Measurements from ENCODE around the gene TMEM259.

- TF ChIP-seq, protein P1, sequence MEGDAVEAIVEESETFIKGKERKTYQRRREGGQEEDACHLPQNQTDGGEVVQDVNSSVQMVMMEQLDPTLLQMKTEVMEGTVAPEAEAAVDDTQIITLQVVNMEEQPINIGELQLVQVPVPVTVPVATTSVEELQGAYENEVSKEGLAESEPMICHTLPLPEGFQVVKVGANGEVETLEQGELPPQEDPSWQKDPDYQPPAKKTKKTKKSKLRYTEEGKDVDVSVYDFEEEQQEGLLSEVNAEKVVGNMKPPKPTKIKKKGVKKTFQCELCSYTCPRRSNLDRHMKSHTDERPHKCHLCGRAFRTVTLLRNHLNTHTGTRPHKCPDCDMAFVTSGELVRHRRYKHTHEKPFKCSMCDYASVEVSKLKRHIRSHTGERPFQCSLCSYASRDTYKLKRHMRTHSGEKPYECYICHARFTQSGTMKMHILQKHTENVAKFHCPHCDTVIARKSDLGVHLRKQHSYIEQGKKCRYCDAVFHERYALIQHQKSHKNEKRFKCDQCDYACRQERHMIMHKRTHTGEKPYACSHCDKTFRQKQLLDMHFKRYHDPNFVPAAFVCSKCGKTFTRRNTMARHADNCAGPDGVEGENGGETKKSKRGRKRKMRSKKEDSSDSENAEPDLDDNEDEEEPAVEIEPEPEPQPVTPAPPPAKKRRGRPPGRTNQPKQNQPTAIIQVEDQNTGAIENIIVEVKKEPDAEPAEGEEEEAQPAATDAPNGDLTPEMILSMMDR (IDR thresholded peaks at IDR 0.05): no peak
- no peak for TF ChIP-seq EZH2 (IDR thresholded peaks at IDR 0.05; ENCODE audit: borderline replicate concordance, insufficient read depth, low read depth, low read length, poor library complexity, severe bottlenecking)
Observed at GRCh38 chr19:1035998-1036621, 15.2 kb upstream of the TMEM259 start.
